Jurkat, Clone E6-1 (cell line): ENCODE measurements around the gene PTPRH.
"Not testable (repeated sequence)": the region's sequence is repeated elsewhere in the genome, so short reads cannot be mapped to it uniquely, and the experiment has no call there.

ENCODE experiments used
- DNase-seq: peaks from one replicate; pipeline ENCODE4 v3.0.0-alpha.2; 2011; ENCODE audit warnings: low read depth, low spot score
- H3K4me3 ChIP-seq: 2 replicates; pipeline ENCODE4 v1.5.1; 2011; ENCODE audit warnings: mild to moderate bottlenecking, low read length, control low read depth, moderate library complexity

PTPRH gene

DNA sequence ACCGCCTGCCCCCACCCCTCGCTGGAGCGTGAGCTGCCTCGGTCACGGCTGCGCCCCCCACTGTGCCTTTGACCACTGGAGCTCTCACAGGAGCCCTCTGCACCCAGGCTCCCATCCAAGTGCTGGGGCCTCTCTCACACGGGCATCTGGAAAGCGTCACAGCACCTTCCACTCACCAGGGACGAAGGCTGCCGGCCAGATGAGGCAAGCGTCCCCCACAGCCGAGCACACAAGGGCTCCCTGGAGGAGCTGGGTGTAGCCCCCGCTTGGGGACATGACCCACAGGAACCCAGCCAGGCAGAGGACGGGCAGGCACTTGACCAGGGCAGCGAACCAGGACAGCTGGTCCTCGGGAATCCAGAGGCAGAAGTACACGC, 18.7 kb upstream of the PTPRH start:
- H3K4me3 ChIP-seq = no peak overlapping the region
- no peak for DNase-seq

DNA sequence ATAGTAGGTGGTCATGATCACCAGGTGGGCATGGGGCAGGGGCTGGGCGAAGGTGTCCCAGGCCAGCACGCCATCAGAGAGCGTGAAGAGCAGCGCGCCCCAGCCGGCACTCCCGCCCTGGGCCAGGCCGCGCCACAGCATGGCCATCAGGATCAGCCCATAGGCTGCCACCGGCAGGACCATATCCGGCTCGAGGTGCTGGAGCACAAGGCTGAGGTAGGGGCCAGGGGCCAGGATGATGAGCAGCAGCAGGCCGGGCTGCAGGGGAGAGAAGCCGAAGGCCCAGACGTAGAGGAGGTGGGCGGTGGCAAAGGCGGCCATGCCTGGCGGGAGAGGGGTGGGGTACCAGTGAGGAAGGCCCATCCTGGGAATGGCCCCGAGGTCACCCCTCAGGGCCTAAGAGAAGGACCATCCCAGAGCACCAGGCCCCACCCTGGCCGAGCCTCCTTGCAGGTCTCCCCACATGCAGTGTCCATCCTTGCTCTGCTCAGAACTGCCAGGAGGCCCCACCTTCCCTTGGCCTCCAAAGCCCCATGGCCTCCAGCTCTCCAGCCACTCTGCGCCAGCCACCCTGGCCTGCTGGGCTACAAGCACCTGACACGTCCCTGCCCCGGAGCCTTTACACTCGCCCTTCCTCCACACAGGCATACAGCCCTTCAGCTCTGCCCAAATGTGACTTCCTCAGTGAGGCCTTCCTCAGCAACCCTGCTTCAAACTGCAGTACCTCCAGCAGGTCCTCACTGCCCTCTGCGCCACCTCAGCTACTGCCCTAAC, 18.1 kb upstream of the PTPRH start:
- no peak overlapping the region for H3K4me3 ChIP-seq
- DNase-seq = no peak

DNA sequence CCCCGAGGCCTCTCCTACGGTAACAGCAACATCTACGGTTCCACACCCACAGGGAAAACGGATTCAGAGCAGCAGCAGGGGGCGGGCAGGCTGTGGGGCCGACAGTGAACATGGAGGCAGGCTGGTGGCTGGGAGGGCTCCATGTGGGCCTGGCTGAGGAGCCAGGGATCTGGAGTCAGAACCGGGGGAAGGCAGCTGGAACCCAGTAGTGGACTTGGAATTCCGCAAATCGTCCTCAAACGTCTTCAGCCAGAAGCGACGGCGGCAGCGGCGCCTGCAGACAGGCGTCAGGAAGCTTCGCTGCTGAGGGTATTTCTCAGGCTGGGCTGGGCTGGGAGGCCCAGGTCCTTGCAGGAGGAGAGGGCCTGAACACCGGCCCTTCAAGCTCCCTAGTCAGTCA, 17.5 kb upstream of the PTPRH start:
- no peak overlapping the region for H3K4me3 ChIP-seq
- no peak for DNase-seq

DNA sequence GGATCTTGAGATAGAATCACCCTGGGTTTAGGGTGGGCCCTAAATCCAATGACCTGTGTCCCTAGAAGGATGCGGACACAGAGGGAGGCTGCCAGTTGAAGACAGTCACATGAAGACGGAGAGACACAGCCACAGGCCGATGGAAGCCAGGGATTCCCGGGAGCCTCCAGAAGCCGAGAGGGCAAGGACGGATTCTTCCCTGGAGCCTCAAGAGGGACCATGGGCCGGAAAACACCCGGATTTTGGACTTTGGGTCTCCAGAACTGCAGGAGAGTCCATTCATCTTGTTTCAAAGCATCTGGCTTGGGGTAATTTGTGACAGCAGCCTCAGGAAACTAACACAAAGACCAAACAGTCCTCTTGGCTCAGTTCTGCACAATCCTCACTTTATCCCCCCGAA, 17.0 kb upstream of the PTPRH start:
- no peak overlapping the region for H3K4me3 ChIP-seq
- DNase-seq = no peak

DNA sequence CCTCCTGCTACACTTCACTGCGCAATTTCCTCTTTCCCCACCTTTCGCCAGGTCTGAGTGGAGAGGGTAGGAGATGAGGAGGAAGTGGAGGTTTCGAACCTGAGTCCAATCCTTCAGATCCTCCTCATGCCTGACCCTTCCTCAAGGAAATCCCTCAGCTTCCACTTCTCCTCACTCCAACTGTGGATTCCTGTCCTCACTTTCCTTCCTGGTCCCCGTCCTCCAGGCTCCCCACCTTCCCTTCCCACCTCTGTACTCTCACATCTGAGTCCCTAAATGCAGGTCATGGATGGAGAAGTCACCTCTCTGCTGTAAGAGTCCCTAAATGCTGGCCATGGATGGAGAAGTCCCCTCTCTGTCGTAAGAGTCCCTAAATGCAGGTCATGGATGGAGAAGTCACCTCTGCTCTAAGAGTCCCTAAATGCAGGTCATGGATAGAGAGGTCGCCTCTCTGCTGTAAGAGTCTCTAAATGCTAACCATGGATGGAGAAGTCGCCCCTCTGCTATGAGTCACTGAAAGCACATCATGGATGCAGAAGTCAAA, 16.2 kb upstream of the PTPRH start:
- no peak for DNase-seq
- H3K4me3 ChIP-seq = no peak overlapping the region

DNA sequence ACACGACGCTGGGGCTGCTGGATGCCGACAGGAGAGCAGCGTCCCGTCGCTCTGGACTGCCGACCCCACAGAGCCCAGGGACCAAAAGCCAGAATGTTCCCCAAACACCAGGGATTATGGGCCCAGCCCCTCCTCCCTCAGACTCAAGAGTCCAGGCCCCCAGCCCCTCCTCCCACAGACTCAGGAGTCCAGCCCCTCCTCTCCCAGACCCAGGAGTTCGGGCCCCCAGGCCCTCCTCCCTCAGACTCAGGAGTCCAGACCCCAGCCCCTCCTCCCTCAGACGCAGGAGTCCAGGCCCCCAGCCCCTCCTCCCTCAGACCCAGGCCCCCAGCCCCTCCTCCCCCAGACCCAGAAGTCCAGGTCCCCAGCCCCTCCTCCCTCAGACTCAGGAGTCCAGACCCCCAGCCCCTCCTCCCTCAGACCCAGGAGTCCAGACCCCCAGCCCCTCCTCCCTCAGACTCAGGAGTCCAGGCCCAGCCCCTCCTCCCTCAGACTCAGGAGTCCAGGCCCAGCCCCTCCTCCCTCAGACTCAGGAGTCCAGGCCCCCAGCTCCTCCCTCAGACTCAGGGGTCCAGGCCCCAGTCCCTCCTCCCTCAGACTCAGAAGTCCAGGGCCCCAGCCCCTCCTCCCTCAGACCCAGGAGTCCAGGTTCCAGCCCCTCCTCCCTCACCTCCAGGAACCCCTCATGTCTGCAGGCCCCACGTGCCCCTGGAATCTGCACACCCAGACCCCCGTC, 15.5 kb upstream of the PTPRH start:
- H3K4me3 ChIP-seq, DNase-seq: not testable (repeated sequence)

DNA sequence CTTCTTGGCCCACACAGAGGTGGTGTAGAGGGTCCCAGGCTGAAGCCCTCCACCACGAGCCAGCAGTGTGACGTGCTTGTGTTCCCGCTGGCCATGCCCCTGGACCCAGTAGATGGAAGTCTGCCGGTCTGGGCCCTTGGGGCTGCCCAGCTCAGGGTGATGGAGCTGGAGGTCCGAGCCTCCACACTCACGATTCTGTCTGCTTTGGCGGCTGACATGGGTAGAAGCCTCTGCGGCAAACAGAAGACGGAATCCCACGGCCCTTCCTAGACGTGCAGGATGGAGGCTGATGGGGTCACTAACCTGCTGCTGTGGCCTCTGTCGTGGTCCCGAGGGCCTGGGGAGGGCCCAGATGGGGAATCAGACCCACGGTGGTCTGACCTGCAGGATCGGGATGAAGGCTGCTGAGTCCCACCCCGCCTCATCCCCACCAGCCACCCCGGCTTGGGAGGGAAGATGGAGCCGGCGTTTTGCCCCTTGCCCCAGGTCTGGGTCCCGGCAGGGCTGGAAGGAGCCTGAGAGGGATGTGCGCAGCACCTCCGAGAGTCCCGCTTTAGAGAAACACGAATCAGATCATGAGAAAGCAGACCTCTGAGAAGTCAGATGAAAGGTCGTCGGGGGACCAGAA, 14.9 kb upstream of the PTPRH start:
- no peak for DNase-seq
- no peak overlapping the region for H3K4me3 ChIP-seq

DNA sequence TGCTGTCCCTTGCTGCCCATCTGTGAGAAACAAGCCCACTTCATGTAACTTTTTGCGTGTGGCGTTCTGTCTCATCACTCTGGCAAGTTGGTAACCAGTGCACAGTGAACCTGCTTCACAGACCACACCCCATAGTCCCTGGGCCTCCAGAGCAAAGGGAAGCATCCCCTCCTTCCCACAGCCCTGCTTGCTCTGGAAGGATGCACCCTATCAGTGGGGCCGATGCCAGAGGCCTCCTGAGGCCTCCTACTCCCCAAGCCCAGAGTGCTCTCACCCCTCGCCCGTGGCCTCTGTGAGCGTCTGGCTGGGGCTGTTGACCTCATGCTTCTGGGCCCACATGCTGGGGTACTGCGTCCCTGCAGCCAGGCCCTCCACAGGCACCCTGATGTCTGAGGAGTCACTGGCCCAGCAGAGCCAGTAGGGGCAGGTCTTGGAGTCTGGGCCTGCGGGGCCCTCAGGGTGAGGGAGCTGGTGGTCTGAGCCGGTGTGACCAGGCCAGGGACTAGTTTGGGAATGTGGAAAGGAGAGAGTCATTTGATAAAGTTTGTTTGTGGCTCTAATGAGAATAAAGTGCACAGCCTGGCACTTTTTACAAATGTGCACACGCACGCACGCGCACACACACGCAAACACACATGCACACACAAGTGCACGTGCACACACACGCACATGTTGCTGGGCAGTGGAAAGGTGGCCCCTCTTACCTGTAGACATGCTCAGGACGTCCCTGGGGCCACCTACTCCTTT, 14.2 kb upstream of the PTPRH start:
- H3K4me3 ChIP-seq = no peak overlapping the region

DNA sequence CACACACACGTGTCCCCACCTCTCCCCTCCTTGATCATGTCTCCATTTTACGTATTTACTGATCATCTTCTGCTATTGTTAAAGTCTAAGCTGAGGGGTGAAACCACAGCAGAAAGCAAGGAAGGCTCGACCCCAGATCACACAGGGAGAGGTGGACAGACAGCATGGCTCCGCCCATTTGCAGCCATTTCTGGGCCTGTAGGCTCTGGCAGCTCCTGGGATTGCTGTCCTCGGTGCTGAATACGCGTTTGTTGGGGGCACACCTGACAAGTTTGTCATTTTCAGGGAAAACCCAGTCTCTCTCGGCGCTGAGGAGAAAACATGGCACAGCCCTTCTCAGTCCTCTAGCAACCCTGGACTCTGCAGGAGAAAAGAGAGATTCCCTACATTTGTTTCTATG, 11.2 kb upstream of the PTPRH start:
- DNase-seq = no peak
- H3K4me3 ChIP-seq = no peak overlapping the region

More for the DNA sequence above, 14.2 kb upstream of the PTPRH start:
- no peak for DNase-seq

DNA sequence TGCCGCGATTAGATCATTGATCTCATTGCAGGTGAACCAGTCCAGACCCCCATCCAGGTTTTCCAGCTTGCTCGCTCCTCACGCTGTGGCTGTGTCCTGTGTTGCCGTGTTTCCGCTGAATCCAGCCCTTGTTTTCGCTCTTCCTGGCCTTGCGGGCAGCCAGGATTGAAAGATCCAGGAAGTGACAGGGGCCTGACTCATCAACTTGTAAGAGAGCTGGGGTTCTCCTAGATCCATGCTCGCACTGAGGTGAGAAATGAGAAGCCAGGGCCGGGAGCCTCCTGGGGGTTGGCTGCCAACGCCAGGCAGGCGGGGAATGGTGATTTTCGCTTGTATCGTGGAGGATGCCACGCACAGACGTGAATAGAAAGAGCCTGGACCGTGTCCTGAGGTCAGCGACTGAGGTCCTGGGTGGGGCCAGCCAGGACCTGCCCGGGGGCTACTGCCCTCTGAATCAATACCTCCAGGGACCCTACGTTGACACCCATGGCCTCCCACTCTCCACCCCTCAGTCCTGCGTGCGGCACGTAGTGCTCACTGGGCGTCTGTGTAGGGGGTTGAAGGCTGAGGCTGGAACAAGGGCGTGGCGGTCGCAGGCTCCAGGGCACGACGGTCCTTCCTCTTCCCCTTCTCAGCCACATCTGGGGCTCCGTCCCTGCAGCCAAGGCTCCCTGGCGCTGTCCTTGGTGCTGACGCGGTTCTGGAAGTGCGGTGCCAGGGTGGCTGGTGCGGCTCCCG, 7.3 kb upstream of the PTPRH start:
- peak; percentile 86 for DNase-seq

DNA sequence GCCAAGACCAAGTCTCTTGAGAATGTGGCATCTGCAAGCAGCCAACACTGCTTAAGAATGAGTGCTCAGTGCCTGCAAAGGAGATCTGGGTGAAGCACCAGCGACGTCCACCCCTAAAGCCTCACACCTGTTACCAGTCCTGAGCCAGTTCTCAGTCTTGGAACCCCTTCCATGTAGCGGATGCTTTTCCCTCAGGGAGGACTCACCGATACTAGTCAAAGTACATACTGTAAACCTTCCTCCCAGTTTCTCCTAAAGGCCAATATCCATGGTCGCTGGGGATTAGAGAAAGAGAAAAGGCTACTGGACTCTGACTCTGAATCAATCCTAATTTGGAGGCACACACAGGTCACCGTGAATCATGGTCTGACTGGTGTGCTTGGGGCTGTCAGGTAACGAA, 4.2 kb upstream of the PTPRH start:
- no peak overlapping the region for H3K4me3 ChIP-seq
- no peak for DNase-seq

More for the DNA sequence above, 7.3 kb upstream of the PTPRH start:
- H3K4me3 ChIP-seq = peak overlapping the region; percentile 59

DNA sequence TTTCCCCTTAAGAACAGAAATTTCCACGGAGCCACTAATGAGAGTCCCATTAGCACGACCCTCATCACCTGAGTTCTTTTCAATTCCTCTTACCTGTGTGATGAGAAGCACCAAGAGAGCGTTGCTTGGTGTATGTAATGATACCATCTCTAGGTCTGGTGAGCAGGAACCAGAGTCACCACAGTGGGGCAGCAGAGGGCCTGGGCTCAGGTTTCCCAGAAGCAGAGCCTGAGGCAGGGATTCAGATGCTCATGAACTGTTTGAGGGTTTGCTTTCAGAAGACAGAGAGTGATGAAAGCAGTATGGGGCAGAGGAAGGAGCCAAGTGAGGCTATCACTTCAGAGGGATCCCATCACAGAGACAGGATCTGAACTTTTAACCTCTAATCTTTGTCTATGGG, 3.1 kb upstream of the PTPRH start:
- H3K4me3 ChIP-seq = no peak overlapping the region
- DNase-seq = peak; percentile 67

DNA sequence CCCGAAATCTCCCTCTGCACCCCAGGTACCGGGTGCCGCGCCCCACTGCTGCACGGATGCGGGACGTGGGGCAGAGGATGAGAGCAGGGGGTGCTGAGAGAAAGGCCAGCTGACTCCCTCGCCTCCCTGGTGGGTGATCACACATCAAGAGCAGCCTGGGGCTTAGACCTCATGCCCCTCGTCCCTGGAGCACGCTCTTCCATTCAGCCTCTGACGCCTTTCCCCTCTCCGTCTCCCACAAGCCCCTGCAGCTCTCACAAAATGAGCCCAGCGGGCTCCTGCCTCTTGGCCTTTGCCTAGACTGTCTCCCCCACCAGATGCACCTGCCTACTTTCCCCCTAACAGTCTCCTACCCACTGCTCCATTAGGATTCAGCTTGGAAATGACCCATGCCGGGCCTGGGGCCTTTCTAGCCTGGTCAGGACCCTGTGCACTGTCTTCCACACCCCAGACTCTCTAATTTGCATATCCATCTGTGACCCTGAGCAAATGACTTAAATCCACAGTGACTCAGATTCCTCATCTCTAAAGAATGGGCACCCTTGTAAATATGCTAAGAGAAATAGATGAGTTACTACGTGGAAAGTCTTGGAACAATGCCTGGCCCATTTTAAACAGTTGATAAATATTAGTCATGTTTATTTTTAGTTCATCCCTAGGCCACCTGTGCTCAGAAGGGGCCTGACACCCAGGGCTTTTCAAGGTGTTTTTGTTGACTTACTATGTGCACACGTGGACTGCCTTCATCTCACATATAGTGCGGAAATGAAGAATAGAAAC, 582 bp upstream of the PTPRH start:
- DNase-seq = no peak
- H3K4me3 ChIP-seq = no peak overlapping the region

DNA sequence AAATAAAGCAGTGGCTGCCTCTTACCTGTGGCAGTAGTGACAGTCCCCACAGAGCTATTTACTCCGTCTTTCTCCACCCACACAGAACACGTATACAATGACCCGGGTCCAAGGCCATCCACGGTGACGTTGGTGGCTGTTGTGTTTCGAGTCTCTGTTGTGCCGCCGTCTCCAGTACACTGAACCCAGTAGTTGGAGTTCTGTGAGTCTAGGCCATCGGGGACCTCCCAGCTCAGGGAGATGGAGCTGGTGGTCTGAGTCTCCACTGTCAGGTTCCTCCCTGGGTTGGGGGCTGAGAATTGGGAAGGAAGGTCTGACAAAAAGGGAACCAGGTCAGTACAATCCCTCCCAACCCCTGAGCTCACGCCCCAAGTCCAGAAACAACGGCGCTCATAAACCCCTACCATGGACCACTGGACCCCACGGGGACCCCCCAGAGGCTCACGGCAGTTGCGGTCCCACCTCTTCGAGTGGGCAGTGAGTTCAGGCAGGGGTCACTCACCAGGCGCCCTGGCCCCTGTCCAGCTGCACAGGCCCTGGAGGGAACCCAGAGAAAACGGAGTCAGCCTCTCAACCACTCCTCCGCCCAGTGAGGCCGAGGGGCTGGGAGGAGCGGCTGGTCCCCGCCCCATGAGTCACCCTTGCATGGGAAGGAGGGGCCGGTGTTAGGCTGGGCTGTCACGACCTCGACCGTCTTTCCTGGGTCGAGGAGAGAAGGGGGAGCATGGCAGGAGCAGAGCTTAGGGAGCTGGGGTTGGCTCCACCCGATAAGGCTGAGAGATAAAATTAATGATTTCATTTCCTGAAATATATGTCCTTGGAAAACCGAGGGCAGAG, 2.4 kb downstream of the PTPRH start:
- no peak for DNase-seq
- no peak overlapping the region for H3K4me3 ChIP-seq

DNA sequence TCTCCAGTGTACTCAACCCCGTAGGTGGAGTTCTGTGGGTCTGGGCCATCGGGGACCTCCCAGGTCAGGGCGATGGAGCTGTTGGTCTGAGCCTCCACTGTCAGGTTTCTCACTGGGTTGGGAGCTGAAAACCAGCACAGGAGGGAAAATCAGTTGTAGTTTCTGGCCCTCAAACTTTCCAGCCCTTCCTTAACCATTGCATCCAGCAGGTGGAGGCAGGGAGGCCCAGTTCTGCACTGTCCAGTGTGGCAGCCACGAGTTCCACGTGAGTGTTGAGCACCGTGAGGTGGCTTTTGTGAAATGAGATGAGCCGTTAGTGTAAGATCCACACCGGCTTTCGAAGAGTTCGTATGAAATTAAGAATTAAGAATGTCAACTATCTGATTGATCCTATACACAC, 7.1 kb downstream of the PTPRH start:
- not testable (repeated sequence) for H3K4me3 ChIP-seq, DNase-seq

DNA sequence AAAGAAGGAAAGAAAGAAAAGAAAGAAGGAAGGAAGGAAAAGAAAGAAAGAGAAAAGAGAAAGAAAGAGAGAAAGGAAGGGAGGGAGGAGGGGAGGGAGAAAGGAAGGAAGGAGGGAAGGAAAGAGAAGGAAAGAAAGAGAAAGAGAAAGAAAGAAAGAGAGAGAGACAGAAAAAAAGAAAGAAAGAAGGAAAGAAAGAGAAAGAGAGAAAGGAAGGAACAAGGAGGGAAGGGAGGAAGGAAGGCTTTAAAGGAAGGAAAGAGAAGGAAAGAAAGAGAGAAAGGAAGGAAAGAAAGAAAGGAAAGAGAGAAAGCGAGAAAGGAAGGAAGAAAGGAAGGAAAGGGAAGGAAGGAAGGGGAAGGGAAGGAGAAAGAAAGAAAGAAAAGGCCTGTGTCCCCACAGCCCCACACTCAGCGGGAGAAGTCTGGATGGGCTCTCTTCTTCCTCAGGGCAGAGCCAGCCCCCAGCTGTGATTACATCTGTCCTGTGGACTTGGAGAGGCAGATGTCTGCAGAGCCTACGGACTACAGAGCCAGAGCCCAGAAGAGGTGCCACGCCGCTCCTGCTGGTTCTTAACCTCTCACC, 9.6 kb downstream of the PTPRH start:
- no peak for DNase-seq

DNA sequence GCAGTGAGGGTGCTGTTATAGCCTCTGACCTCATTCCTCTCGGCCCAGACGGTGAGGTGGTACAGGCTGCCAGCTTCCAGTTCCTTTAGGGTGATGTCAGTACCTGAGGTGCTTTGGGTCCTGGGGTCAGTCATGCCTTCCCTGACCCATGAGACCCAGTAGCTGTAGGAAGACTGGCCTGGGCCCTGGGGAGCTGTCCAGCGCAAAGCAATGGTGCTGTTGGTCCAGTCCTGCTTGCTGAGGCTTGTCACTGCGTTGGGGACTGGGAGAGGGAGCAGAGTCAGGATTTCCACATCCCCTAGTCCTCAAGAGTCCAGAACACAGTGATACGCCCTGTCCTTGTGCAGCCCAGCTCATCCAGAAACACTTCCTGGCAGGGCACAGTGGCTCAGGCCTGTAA, 10.7 kb downstream of the PTPRH start:
- DNase-seq = no peak

More for the DNA sequence above, 9.6 kb downstream of the PTPRH start:
- H3K4me3 ChIP-seq = no peak overlapping the region

More for the DNA sequence above, 10.7 kb downstream of the PTPRH start:
- H3K4me3 ChIP-seq = no peak overlapping the region
